Measurements from ENCODE around the gene PTPRN2.
"Not testable (repeated sequence)": the region's sequence is repeated elsewhere in the genome, so short reads cannot be mapped to it uniquely, and the experiment has no call there.

Gene PTPRN2

GRCh38 chr7:157847756-157848487 lies 739.7 kb downstream of the PTPRN2 start:
- DNase-seq: not testable (repeated sequence)

- DNase-seq: not testable (repeated sequence)
Measured at GRCh38 chr7:157846746-157847145, 740.9 kb downstream of the PTPRN2 start.

GRCh38 chr7:157846271-157846670 lies 741.4 kb downstream of the PTPRN2 start:
- no peak for DNase-seq

- DNase-seq: no peak
Measured at GRCh38 chr7:157845203-157845835, 742.3 kb downstream of the PTPRN2 start.

GRCh38 chr7:157844611-157845010 lies 743.0 kb downstream of the PTPRN2 start:
- no peak for DNase-seq

GRCh38 chr7:157844141-157844540 lies 743.5 kb downstream of the PTPRN2 start:
- DNase-seq: no peak

- DNase-seq: no peak
Measured at GRCh38 chr7:157843336-157844140, 744.1 kb downstream of the PTPRN2 start.

GRCh38 chr7:157841773-157842370 lies 745.8 kb downstream of the PTPRN2 start:
- no peak for DNase-seq

- DNase-seq: peak; percentile 49
Measured at GRCh38 chr7:157840914-157841772, 746.5 kb downstream of the PTPRN2 start.

- no peak for DNase-seq
Measured at GRCh38 chr7:157840174-157840913, 747.3 kb downstream of the PTPRN2 start.

GRCh38 chr7:157839672-157840167 lies 747.9 kb downstream of the PTPRN2 start:
- DNase-seq: no peak

- DNase-seq: no peak
Measured at GRCh38 chr7:157839226-157839625, 748.4 kb downstream of the PTPRN2 start.

GRCh38 chr7:157837561-157837960 lies 750.1 kb downstream of the PTPRN2 start:
- DNase-seq: no peak

GRCh38 chr7:157837047-157837446 lies 750.6 kb downstream of the PTPRN2 start:
- DNase-seq: no peak

- no peak for DNase-seq
Measured at GRCh38 chr7:157834501-157835163, 753.0 kb downstream of the PTPRN2 start.

GRCh38 chr7:157832866-157833607 lies 754.6 kb downstream of the PTPRN2 start:
- no peak for DNase-seq

- DNase-seq: no peak
Measured at GRCh38 chr7:157832421-157832820, 755.2 kb downstream of the PTPRN2 start.

- no peak for DNase-seq
Measured at GRCh38 chr7:157832006-157832405, 755.6 kb downstream of the PTPRN2 start.

- DNase-seq: no peak
Measured at GRCh38 chr7:157831143-157831905, 756.3 kb downstream of the PTPRN2 start.
